Measurements from ENCODE around the gene CHML.

DNA sequence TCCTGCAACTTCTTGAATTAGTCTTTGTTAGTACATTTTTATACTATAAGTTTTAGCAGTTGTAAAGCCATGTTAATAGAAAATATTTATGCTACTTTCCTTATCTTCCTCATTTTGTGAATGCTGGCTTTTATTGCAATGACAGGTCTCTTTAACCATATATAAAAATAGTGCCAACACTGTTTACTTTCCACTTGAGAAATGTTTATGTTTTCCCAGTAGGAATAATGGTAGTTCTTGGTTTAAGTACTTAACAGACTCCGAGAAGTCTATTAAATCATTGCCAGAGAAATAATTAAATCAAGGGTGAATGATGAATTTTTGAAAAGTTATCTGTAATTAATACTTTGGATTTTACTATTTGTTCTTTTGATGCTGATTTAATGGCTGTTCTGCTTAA, 9.7 kb downstream of the CHML start:
- TF ChIP-seq, protein P1, sequence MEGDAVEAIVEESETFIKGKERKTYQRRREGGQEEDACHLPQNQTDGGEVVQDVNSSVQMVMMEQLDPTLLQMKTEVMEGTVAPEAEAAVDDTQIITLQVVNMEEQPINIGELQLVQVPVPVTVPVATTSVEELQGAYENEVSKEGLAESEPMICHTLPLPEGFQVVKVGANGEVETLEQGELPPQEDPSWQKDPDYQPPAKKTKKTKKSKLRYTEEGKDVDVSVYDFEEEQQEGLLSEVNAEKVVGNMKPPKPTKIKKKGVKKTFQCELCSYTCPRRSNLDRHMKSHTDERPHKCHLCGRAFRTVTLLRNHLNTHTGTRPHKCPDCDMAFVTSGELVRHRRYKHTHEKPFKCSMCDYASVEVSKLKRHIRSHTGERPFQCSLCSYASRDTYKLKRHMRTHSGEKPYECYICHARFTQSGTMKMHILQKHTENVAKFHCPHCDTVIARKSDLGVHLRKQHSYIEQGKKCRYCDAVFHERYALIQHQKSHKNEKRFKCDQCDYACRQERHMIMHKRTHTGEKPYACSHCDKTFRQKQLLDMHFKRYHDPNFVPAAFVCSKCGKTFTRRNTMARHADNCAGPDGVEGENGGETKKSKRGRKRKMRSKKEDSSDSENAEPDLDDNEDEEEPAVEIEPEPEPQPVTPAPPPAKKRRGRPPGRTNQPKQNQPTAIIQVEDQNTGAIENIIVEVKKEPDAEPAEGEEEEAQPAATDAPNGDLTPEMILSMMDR (IDR thresholded peaks at IDR 0.05; ENCODE audit: control extremely low read depth in 1 of 3, insufficient read depth in 1 of 3, low read depth in 1 of 3, low read length in 3 of 3), result no peak
- no peak for TF ChIP-seq SIX5 (IDR thresholded peaks at IDR 0.05; ENCODE audit: low read depth, low read length)
- no peak for TF ChIP-seq BRCA1 (IDR thresholded peaks at IDR 0.05; ENCODE audit: low read depth, low read length)
- no peak for TF ChIP-seq TEAD4 (IDR thresholded peaks at IDR 0.05; ENCODE audit: low read depth, low read length)
- no peak for TF ChIP-seq EP300 (IDR thresholded peaks at IDR 0.05; ENCODE audit: borderline replicate concordance in 1 of 2, low read depth in 2 of 2, low read length in 2 of 2)
- TF ChIP-seq EZH2 (IDR thresholded peaks at IDR 0.05; ENCODE audit: low read depth, low read length, severe bottlenecking), result no peak
- TF ChIP-seq CHD1 (IDR thresholded peaks at IDR 0.05; ENCODE audit: low read depth, low read length), result no peak
- no peak for TF ChIP-seq KDM1A (IDR thresholded peaks at IDR 0.05; ENCODE audit: borderline replicate concordance, low read length)
- no peak for TF ChIP-seq RBBP5 (IDR thresholded peaks at IDR 0.05; ENCODE audit: borderline replicate concordance, low read depth, low read length)
- TF ChIP-seq TAF1 (IDR thresholded peaks at IDR 0.05; ENCODE audit: low read depth, low read length), result no peak
- TF ChIP-seq POLR2A (IDR thresholded peaks at IDR 0.05; ENCODE audit: control extremely low read depth in 1 of 2, low read depth in 2 of 2, low read length in 2 of 2), result no peak
- TF ChIP-seq, protein P2, sequence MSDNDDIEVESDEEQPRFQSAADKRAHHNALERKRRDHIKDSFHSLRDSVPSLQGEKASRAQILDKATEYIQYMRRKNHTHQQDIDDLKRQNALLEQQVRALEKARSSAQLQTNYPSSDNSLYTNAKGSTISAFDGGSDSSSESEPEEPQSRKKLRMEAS (IDR thresholded peaks at IDR 0.05), result no peak
- TF ChIP-seq BACH1 (IDR thresholded peaks at IDR 0.05; ENCODE audit: low read length), result no peak

Data from H1 (cell line).